Astrocyte (in vitro differentiated cells and primary cell): ENCODE data around the gene ELOVL2. TPM values are rescaled to one million over a fixed set of nuclear protein-coding genes. Genes with fewer than 3 reads are reported as not detected.
A peak's percentile ranks its signal among the peaks of the same experiment; 100 is the strongest.

Source experiments
- DNase-seq: peaks from one replicate; pipeline ENCODE4 v3.0.0-alpha.2; 2010; ENCODE audit warnings: low read depth
- FAIRE-seq: peaks from 2 replicates; lab custom pipeline; 2011; peaks lifted over from hg19 to GRCh38; lab: Jason Lieb, UNC
- H2AFZ ChIP-seq: 2 replicates; pipeline ENCODE4 v1.6.0; 2012; ENCODE audit warnings: low read depth, low read length, inconsistent platforms
- H3K27ac ChIP-seq: 2 replicates; pipeline ENCODE4 v1.5.1; 2011; ENCODE audit warnings: low read depth, low read length, inconsistent platforms
- H3K27me3 ChIP-seq: 2 replicates; pipeline ENCODE4 v1.6.0; 2011; ENCODE audit warnings: low read length, inconsistent platforms; ENCODE audit not compliant: insufficient read depth
- H3K36me3 ChIP-seq: 2 replicates; pipeline ENCODE4 v1.5.1; 2011; ENCODE audit warnings: low read length, inconsistent platforms; ENCODE audit not compliant: insufficient read depth
- H3K4me1 ChIP-seq: 2 replicates; pipeline ENCODE4 v1.5.1; 2011; ENCODE audit warnings: low read length, inconsistent platforms; ENCODE audit not compliant: insufficient read depth
- H3K4me2 ChIP-seq: 2 replicates; pipeline ENCODE4 v1.6.0; 2012; ENCODE audit warnings: low read length, inconsistent platforms
- H3K4me3 ChIP-seq: 2 replicates; pipeline ENCODE4 v1.5.1; 2011; ENCODE audit warnings: low read depth, mild to moderate bottlenecking, low read length, inconsistent platforms; ENCODE audit not compliant: insufficient read depth
- H3K79me2 ChIP-seq: 2 replicates; pipeline ENCODE4 v1.6.0; 2012; ENCODE audit warnings: mild to moderate bottlenecking, low read length, inconsistent platforms; ENCODE audit not compliant: insufficient read depth
- H3K9ac ChIP-seq: 2 replicates; pipeline ENCODE4 v1.6.0; 2012; ENCODE audit warnings: mild to moderate bottlenecking, low read length, inconsistent platforms
- H3K9me3 ChIP-seq: 2 replicates; pipeline ENCODE4 v1.5.1; 2012; ENCODE audit warnings: low read depth, mild to moderate bottlenecking, low read length, inconsistent platforms; ENCODE audit not compliant: insufficient read depth
- H4K20me1 ChIP-seq: 2 replicates; pipeline ENCODE4 v1.6.0; 2012; ENCODE audit warnings: low read length, inconsistent platforms; ENCODE audit not compliant: insufficient read depth
- H3K27ac Mint-ChIP-seq: one replicate; pipeline ENCODE4 v1.8.0; 2021; ENCODE audit warnings: mild to moderate bottlenecking, mixed read lengths; ENCODE audit not compliant: unreplicated experiment
- H3K27me3 Mint-ChIP-seq: one replicate; pipeline ENCODE4 v1.8.0; 2021; ENCODE audit warnings: low read depth, mixed read lengths; ENCODE audit not compliant: unreplicated experiment
- H3K36me3 Mint-ChIP-seq: one replicate; pipeline ENCODE4 v1.8.0; 2021; ENCODE audit warnings: low read depth, mixed read lengths; ENCODE audit not compliant: unreplicated experiment
- H3K4me1 Mint-ChIP-seq: one replicate; pipeline ENCODE4 v1.8.0; 2021; ENCODE audit warnings: low read depth, mixed read lengths; ENCODE audit not compliant: unreplicated experiment
- H3K4me3 Mint-ChIP-seq: one replicate; pipeline ENCODE4 v1.8.0; 2021; ENCODE audit warnings: mild to moderate bottlenecking, moderate library complexity, mixed read lengths; ENCODE audit not compliant: unreplicated experiment
- H3K9me3 Mint-ChIP-seq: one replicate; pipeline ENCODE4 v1.8.0; 2021; ENCODE audit warnings: mild to moderate bottlenecking, mixed read lengths; ENCODE audit not compliant: unreplicated experiment
- CTCF ChIP-seq: IDR thresholded peaks from 2 replicates; pipeline ENCODE4 v1.5.1; 2011; ENCODE audit warnings: low read depth, mild to moderate bottlenecking, inconsistent platforms, low read length, moderate library complexity; ENCODE audit not compliant: insufficient read depth
- EZH2 ChIP-seq: IDR thresholded peaks from 2 replicates; pipeline ENCODE4 v1.6.1; 2012; ENCODE audit warnings: mild to moderate bottlenecking, low read length, inconsistent platforms; ENCODE audit not compliant: insufficient read depth
- total RNA-seq: library from RNA; stranded (reverse); gene quantifications from 2 replicates; pipeline ENCODE4 v1.2.1, GENCODE V29; 2021

ELOVL2 gene
- total RNA-seq, 1 donor from 2014 or later = 5.7 TPM

- Histone ChIP-seq H3K4me3 (no peak overlapping the region), H3K4me1 (peaks cover 7% of the 10 kb centered on the region), H2AFZ (no peak overlapping the region), H3K36me3 (no peaks in the 10 kb centered on the region), H4K20me1 (no peaks in the 10 kb centered on the region), H3K9me3 (no peaks in the 10 kb centered on the region), H3K27me3 (no peaks in the 10 kb centered on the region), H3K4me2 (no peak overlapping the region), H3K27ac (peak overlapping the region; percentile 9), H3K9ac (no peak overlapping the region), H3K79me2 (no peaks in the 10 kb centered on the region)
- FAIRE-seq (no peak), DNase-seq (peak; percentile 91)
- Mint-ChIP-seq H3K4me3 (no peak overlapping the region), H3K27me3 (no peaks in the 10 kb centered on the region), H3K4me1 (peaks cover 10% of the 10 kb centered on the region), H3K36me3 (no peaks in the 10 kb centered on the region), H3K27ac (peak overlapping the region; percentile 53), H3K9me3 (no peaks in the 10 kb centered on the region)
- no peak for TF ChIP-seq EZH2
- no peak for TF ChIP-seq CTCF
Observed at GRCh38 chr6:11085758-11086435, 41.8 kb upstream of the ELOVL2 start.

- H3K9me3 Mint-ChIP-seq = no peaks in the 10 kb centered on the region
- TF ChIP-seq CTCF (no peak), EZH2 (no peak)
- no peaks in the 10 kb centered on the region for H3K9me3 ChIP-seq
- H3K4me1 Mint-ChIP-seq = peaks cover 10% of the 10 kb centered on the region
- H3K27me3 Mint-ChIP-seq = no peaks in the 10 kb centered on the region
- no peak overlapping the region for H3K27ac ChIP-seq
- no peaks in the 10 kb centered on the region for H3K79me2 ChIP-seq
- DNase-seq (no peak), FAIRE-seq (no peak)
- H4K20me1 ChIP-seq = no peaks in the 10 kb centered on the region
- no peak overlapping the region for H3K4me2 ChIP-seq
- no peaks in the 10 kb centered on the region for H3K27me3 ChIP-seq
- no peak overlapping the region for H3K27ac Mint-ChIP-seq
- no peaks in the 10 kb centered on the region for H3K36me3 Mint-ChIP-seq
- H2AFZ ChIP-seq = no peak overlapping the region
- no peak overlapping the region for H3K4me3 ChIP-seq
- H3K36me3 ChIP-seq = no peaks in the 10 kb centered on the region
- no peak overlapping the region for H3K4me3 Mint-ChIP-seq
- H3K9ac ChIP-seq = no peak overlapping the region
- peaks cover 7% of the 10 kb centered on the region for H3K4me1 ChIP-seq
Observed at GRCh38 chr6:11083956-11084355, 39.9 kb upstream of the ELOVL2 start.

- H3K4me3 Mint-ChIP-seq = no peak overlapping the region
- Histone ChIP-seq H3K9ac (no peak overlapping the region), H3K4me1 (peaks cover 7% of the 10 kb centered on the region), H3K79me2 (no peaks in the 10 kb centered on the region), H3K27me3 (no peaks in the 10 kb centered on the region), H3K4me3 (no peak overlapping the region), H3K27ac (no peak overlapping the region), H4K20me1 (no peaks in the 10 kb centered on the region), H3K9me3 (no peaks in the 10 kb centered on the region), H3K4me2 (no peak overlapping the region), H2AFZ (no peak overlapping the region), H3K36me3 (no peaks in the 10 kb centered on the region)
- DNase-seq = peak; percentile 47
- H3K9me3 Mint-ChIP-seq = no peaks in the 10 kb centered on the region
- TF ChIP-seq EZH2 (no peak), CTCF (no peak)
- no peaks in the 10 kb centered on the region for H3K27me3 Mint-ChIP-seq
- no peak for FAIRE-seq
- no peak overlapping the region for H3K27ac Mint-ChIP-seq
- peaks cover 10% of the 10 kb centered on the region for H3K4me1 Mint-ChIP-seq
- no peaks in the 10 kb centered on the region for H3K36me3 Mint-ChIP-seq
Observed at GRCh38 chr6:11083491-11083890, 39.4 kb upstream of the ELOVL2 start.
